Fibroblast of lung (primary cell): ENCODE results near the gene SORBS1. TPM values are rescaled to one million over a fixed set of nuclear protein-coding genes. Genes with fewer than 3 reads are reported as not detected.

Source experiments
- DNase-seq, 2 donors: peaks; one replicate each; pipeline versions ENCODE4 v3.0.0 to v3.0.0-alpha.2; 2010; ENCODE audit warnings: low read depth in 2 of 2
- H2AFZ ChIP-seq: 2 replicates; pipeline ENCODE4 v1.5.1; 2012; ENCODE audit warnings: low read length, control low read depth, inconsistent platforms
- H3K27ac ChIP-seq: 2 replicates; pipeline ENCODE4 v1.5.1; 2011; ENCODE audit warnings: low read length, control low read depth; ENCODE audit not compliant: insufficient read depth
- H3K27me3 ChIP-seq: 2 replicates; pipeline ENCODE4 v1.5.1; 2011; ENCODE audit warnings: mild to moderate bottlenecking, low read length; ENCODE audit not compliant: control insufficient read depth, insufficient read depth
- H3K36me3 ChIP-seq: 2 replicates; pipeline ENCODE4 v1.5.1; 2011; ENCODE audit warnings: low read length; ENCODE audit not compliant: control insufficient read depth, insufficient read depth
- H3K4me1 ChIP-seq: 2 replicates; pipeline ENCODE4 v1.5.1; 2011; ENCODE audit warnings: low read length; ENCODE audit not compliant: control insufficient read depth, insufficient read depth; ENCODE audit errors: extremely low read depth
- H3K4me2 ChIP-seq: 2 replicates; pipeline ENCODE4 v1.5.1; 2011; ENCODE audit warnings: low read length, control low read depth; ENCODE audit not compliant: insufficient read depth; ENCODE audit errors: extremely low read depth
- H3K4me3 ChIP-seq, 4 experiments: fragments of 200-600 bp in 1 of 4; sonication (generic) in 1 of 4; replicated peaks in 1 of 4; 2 replicates each; pipeline ENCODE4 v1.5.1; 2011 to 2016; ENCODE audit warnings: low read length in 4 of 4, low read depth in 3 of 4, mild to moderate bottlenecking in 3 of 4, control low read depth in 2 of 4, inconsistent platforms in 1 of 4, mixed read lengths in 1 of 4; ENCODE audit not compliant: insufficient read depth in 1 of 4; ENCODE audit errors: control extremely low read depth in 1 of 4
- H3K79me2 ChIP-seq: 2 replicates; pipeline ENCODE4 v1.5.1; 2012; ENCODE audit warnings: mild to moderate bottlenecking, low read length, inconsistent platforms; ENCODE audit not compliant: control insufficient read depth, insufficient read depth
- H3K9ac ChIP-seq: 2 replicates; pipeline ENCODE4 v1.5.1; 2011; ENCODE audit warnings: mild to moderate bottlenecking, low read length, control low read depth; ENCODE audit not compliant: insufficient read depth
- H3K9me3 ChIP-seq: 2 replicates; pipeline ENCODE4 v1.5.1; 2012; ENCODE audit warnings: low read depth, low read length; ENCODE audit not compliant: control insufficient read depth, insufficient read depth
- H4K20me1 ChIP-seq: 2 replicates; pipeline ENCODE4 v1.5.1; 2011; ENCODE audit warnings: low read length; ENCODE audit not compliant: control insufficient read depth, insufficient read depth; ENCODE audit errors: extremely low read depth
- CTCF ChIP-seq, 2 donors: IDR thresholded peaks in 1 of 2; conservative IDR thresholded peaks in 1 of 2; 1 replicate in 1 of 2; 2 replicates in 1 of 2; pipeline ENCODE4 v1.5.1; 2011 to 2012; ENCODE audit warnings: low read length in 2 of 2, control low read depth in 1 of 2, inconsistent platforms in 1 of 2, low read depth in 1 of 2, mild to moderate bottlenecking in 1 of 2
- EZH2 ChIP-seq: IDR thresholded peaks from 2 replicates; pipeline ENCODE4 v1.5.1; 2012; ENCODE audit warnings: low read length, control low read depth, mild to moderate bottlenecking; ENCODE audit errors: missing control alignments
- polyA plus RNA-seq, 2 donors: library from polyadenylated mRNA; depleted of rRNA in 1 of 2; stranded (reverse) in 1 of 2; unstranded in 1 of 2; fragments of >200 nt; gene quantifications; 2 replicates each; pipeline ENCODE4 v1.2.1, GENCODE V29; 2011 to 2012; ENCODE audit warnings: missing spikeins in 1 of 2
- total RNA-seq: library from RNA; depleted of rRNA; stranded (reverse); fragments of >200 nt; gene quantifications from 2 replicates; pipeline ENCODE4 v1.2.1, GENCODE V29; 2014

The SORBS1 gene
- total and polyA plus RNA-seq, 2 donors (not counting 1 experiment from before 2014, with no cell fraction given), result 0.33 to 0.50 TPM

GRCh38 chr10:95456516-95456915 is 104.7 kb downstream of the SORBS1 start:
- H3K36me3 ChIP-seq, result no peaks in the 10 kb centered on the region
- H3K4me1 ChIP-seq, result no peaks in the 10 kb centered on the region
- no peaks in the 10 kb centered on the region for H3K79me2 ChIP-seq
- TF ChIP-seq CTCF (conservative IDR thresholded peaks at IDR 0.05 in 1 of 2, IDR thresholded peaks at IDR 0.05 in 1 of 2; ENCODE audit: low read depth in 1 of 2, low read length in 2 of 2) (no peak), EZH2 (no peak)
- no peak overlapping the region for H3K9ac ChIP-seq
- no peak for DNase-seq
- H3K9me3 ChIP-seq, result no peaks in the 10 kb centered on the region
- no peaks in the 10 kb centered on the region for H3K27me3 ChIP-seq
- no peaks in the 10 kb centered on the region for H4K20me1 ChIP-seq
- H3K27ac ChIP-seq, result no peak overlapping the region
- no peak overlapping the region for H2AFZ ChIP-seq
- H3K4me3 ChIP-seq, result no peak overlapping the region
- H3K4me2 ChIP-seq, result no peak overlapping the region

- no peak overlapping the region for H3K27ac ChIP-seq
- no peaks in the 10 kb centered on the region for H3K9me3 ChIP-seq
- no peak overlapping the region for H3K4me2 ChIP-seq
- H2AFZ ChIP-seq, result no peak overlapping the region
- no peaks in the 10 kb centered on the region for H3K79me2 ChIP-seq
- no peak overlapping the region for H3K9ac ChIP-seq
- TF ChIP-seq CTCF (conservative IDR thresholded peaks at IDR 0.05 in 1 of 2, IDR thresholded peaks at IDR 0.05 in 1 of 2; ENCODE audit: low read depth in 1 of 2, low read length in 2 of 2) (no peak), EZH2 (no peak)
- no peaks in the 10 kb centered on the region for H3K4me1 ChIP-seq
- no peaks in the 10 kb centered on the region for H3K36me3 ChIP-seq
- H4K20me1 ChIP-seq, result no peaks in the 10 kb centered on the region
- DNase-seq, result no peak
- no peaks in the 10 kb centered on the region for H3K27me3 ChIP-seq
- no peak overlapping the region for H3K4me3 ChIP-seq
Observed at GRCh38 chr10:95454940-95455339, 106.2 kb downstream of the SORBS1 start.

GRCh38 chr10:95454356-95454755 is 106.8 kb downstream of the SORBS1 start:
- Histone ChIP-seq H3K4me2 (no peak overlapping the region), H3K27me3 (no peaks in the 10 kb centered on the region), H3K4me1 (no peaks in the 10 kb centered on the region), H3K27ac (no peak overlapping the region), H4K20me1 (no peaks in the 10 kb centered on the region), H3K36me3 (no peaks in the 10 kb centered on the region), H2AFZ (no peak overlapping the region), H3K79me2 (no peaks in the 10 kb centered on the region), H3K9ac (no peak overlapping the region), H3K4me3 (no peak overlapping the region), H3K9me3 (no peaks in the 10 kb centered on the region)
- DNase-seq, result no peak
- TF ChIP-seq EZH2, result no peak
- TF ChIP-seq CTCF (conservative IDR thresholded peaks at IDR 0.05 in 1 of 2, IDR thresholded peaks at IDR 0.05 in 1 of 2; ENCODE audit: low read depth in 1 of 2, low read length in 2 of 2), result no peak
